GOT3 (cell line): ENCODE measurements around the gene SLC12A7.

ENCODE experiments used
- DNase-seq: peaks from one replicate; lab custom pipeline; 2025; ENCODE audit warnings: mixed read lengths; lab: John Stamatoyannopoulos, UW

SLC12A7 gene

DNA sequence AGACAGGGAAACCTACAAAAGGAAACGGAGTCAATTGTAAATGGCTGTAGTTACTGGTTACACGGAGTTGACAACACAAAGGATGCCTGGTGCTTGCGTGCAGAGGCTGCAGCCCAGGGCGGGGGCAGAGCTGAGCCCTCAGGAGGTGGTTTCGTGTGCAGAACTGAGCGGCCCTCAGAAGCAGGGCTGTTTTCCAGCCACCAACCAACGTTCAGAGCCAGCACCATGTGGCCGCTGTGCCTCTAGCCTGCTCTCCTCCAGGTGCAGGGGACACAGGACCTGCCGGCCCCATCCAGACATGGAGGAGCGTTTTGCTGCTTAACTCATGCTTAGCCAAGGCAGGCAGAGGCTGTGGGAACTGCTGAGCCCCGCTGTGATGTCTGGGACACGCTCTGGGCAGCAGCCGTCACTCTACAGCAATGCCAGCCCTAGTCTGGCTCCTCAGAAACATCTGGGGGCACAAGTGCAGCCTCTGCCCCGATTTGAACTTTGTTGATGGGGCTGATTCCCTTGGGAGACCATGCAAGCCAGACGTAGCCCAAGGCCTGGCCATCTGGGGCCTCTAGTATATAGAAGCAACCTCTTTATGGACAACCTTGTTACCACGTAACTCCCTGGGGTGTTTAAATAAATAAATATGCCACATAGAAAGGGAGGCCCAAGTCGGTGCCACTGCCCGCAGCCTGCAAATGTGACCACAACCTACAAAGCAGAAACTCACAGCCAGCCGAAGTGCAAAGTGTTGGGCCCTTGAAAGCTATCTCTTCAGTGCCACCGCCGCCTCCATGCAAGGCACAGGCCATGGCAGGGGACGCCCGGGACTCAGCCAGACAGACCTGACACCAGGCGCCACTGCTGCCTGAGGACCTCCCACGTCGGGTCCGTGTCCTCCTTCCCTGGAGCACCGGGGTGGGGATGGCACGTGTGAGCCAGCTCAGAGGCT lies 61.2 kb downstream of the SLC12A7 start:
- DNase-seq = no peak

DNA sequence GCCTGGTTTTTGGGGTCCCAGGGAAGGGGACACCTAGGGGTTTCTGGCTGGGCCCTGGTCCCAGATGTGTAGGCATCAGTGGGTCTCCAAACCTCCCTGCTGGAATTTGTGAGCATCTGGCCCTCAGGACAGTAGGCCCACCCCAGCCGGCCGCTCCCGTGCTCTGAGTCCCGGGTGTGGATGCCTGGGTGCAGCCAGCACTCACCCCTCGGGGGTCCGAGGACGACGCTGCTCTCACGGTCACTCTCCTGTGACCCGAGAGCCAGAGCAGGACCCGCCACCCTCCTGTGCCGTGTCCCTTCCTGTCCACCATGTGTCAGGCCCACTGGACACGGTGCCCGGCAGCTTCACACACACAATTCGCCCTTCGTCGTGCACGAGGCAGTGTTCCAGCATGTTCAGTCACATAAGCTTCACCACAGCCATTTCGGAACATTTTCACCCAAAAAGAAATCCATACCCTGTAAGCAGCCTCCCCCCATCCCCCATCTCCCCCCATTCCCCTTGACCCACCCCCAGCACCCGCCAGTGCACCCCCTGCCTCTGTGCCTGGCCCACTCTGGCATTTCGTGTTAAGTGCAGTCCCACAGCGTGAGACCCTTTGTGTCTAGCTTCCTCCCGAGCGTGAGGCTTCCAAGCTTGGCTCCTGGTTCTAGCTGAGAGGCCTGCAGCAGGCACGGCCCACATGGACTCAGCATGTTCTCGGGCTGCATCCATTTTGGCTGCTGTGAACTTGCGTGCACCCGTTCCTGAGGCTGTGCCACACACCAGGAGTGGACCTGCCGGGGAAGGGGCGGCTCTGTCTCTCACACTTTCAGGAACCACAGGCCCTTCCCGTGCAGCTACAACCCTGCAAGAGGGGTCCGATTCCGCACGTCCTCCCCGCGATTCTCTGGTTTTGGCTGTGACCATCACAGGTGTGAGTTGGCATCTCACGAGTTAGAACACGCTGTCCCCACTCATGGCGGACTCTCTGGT lies 62.7 kb downstream of the SLC12A7 start:
- no peak for DNase-seq

DNA sequence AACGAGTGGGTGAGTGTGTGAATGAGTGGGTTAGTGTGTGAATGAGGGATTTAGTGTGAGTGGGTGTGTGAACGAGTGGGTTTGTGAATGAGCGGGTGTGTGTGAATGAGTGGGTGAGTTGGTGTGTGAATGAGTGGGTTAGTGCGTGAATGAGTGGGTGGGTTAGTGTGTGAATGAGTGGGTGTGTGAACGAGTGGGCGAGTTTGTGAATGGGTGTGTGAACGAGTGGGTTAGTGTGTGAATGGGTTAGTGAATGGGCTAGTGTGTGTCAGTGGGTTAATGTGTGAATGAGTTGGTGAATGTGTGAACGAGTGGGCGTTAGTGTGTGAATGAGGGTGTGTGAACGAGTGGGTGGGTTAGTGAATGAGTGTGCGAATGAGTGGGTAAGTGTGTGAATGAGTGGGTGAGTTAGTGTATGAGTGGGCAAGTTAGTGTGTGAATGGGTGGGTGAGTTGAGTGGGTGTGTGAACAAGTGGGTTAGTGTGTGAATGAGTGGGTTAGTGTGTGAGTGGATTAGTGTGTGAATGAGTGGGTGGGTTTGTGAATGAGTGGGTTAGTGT lies 63.6 kb downstream of the SLC12A7 start:
- DNase-seq = no peak

DNA sequence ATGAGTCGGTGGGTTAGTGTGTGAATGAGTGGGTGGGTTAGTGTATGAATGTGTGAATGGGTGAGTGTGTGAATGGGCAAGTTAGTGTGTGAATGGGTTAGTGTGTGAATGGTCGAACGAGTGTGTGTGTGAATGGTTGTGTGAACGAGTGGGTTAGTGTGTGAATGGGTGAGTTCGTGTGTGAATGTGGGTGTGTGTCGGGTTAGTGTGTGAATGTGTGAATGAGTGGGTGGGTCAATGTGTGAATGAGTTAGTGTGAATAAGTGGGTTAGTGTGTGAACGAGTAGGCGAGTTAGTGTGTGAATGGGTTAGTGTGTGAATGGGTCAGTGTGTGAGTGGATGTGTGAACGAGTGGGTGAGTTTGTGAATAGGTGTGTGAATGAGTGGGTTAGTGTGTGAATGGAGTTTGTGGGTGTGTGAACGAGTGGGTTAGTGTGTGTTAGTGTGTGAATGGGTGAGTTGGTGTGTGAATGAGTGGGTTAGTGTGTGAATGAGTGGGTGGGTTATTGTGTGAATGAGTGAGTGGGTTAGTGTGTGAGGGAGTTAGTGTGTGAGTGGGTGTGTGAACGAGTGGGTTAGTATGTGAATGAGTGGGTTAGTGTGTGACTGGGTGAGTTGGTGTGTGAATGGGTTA lies 64.4 kb downstream of the SLC12A7 start:
- no peak for DNase-seq

DNA sequence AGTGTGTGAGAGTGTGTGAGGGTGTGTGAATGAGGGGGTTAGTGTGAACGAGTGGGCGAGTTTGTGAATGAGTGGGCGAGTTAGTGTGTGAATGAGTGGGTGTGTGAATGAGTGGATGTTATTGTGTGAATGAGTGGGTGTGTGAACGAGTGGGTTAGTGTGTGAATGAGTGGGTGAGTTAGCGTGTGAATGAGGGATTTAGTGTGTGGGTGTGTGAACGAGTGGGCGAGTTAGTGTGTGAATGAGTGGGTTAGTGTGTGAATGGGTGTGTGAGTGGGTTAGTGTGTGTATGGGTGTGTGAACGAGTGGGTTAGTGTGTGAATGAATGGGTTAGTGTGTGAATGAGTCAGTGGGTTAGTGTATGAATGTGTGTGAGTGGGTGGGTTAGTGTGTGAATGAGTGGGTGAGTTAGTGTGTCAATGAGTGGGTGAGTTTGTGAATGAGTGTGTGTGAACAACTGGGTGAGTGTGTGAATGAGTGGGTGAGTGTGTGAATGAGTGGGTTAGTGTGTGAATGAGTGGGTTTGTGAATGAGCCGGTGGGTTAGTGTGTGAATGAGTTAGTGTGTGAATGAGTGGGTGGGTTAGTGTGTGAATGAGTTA lies 65.8 kb downstream of the SLC12A7 start:
- no peak for DNase-seq

DNA sequence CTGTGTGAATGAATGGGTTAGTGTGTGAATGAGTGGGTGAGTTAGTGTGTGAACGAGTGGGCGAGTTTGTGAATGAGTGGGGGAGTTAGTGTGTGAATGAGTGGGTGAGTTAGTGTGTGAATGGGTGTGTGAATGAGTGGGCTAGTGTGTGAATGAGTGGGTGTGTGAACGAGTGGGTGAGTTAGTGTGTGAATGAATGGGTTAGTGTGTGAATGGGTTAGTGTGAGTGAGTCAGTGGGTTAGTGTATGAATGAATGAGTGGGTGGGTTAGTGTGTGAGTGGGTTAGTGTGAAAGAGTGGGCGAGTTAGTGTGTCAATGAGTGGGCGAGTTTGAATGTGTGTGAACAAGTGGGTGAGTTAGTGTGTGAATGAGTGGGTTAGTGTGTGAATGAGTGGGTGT lies 67.7 kb downstream of the SLC12A7 start:
- no peak for DNase-seq

DNA sequence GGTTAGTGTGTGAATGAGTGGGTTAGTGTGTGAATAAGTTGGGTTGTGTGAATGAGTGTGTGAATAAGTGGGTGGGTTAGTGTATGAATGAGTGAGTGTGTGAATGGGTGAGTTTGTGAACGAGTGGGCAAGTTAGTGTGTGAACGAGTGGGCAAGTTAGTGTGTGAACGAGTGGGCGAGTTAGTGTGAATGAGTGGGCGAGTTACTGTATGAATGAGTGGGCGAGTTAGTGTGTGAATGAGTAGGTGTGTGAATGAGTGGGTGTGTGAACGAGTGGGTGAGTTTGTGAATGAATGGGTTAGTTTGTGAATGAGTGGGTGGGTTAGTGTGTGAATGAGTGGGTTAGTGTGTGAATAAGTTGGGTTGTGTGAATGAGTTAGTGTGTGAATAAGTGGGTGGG lies 68.5 kb downstream of the SLC12A7 start:
- no peak for DNase-seq

DNA sequence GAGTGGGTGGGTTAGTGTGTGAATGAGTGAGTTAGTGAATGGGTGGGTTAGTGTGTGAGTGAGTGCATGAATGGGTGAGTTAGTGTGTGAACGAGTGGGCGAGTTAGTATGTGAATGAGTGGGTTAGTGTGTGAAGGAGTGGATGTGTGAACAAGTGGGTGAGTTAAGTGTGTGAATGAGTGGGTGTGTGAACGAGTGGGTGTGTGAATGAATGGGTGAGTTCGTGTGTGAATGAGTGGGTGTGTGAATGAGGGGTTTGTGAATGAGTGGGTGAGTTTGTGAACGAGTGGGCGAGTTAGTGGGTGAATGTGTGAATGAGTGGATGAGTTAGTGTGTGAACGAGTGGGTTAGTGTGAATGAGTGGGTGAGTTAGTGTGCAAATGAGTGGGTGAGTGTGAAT lies 69.2 kb downstream of the SLC12A7 start:
- DNase-seq = no peak

DNA sequence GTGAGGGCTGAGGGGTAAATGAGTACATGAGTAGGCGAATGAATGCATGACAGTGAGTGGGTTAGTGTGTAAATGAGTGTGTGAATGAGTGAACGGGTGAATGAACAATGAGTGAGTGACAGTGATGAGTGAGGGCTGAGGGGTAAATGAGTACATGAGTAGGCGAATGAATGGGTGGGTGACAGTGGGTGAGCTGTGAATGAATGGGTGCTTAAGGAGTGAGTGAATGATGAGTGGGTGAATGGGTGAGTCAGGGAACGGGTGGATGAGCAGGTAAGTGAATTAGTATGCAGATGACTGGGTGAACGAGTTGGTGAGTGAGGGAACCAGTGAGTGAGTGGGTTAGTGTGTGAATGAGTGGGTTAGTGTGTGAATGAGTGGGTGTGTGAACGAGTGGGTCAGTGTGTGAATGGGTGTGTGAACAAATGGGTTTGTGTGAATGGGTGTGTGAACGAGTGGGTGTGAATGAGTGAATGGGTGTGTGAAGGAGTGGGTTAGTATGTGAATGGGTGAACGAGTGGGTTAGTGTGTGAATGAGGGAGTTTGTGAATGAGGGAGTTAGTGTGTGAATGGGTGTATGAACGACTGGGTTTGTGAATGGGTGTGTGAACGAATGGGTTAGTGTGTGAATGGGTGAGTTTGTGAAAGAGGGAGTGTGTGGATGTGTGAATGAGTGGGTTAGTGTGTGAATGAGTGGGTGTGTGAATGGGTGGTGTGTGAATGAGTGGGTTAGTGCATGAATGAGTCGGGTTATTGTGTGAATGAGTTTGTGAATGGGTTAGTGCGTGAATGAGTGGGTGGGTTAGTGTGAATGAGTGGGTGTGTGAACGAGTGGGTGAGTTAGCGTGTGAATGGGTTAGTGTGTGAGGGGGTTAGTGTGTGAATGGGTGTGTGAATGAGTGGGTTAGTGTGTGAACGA lies 70.4 kb downstream of the SLC12A7 start:
- DNase-seq = no peak

DNA sequence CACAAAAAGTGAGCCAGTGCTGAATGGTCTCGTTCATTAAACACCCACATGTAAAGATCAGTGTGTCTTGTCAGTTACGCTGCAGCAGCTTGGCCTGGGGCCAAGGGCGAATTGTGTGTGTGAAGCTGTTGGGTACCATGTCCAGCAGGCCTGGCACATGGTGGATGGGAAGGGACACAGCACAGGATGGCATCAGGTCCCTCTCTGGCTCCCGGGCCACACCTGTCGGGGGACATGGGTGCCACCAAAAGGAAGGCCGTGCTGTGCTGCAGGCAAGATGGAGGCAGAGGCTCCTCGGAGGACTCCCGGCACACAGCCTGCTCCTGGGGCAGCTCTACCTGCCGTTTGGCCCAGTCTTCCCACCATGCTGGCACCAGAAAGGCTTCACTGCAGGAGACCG lies 71.3 kb downstream of the SLC12A7 start:
- DNase-seq = no peak

DNA sequence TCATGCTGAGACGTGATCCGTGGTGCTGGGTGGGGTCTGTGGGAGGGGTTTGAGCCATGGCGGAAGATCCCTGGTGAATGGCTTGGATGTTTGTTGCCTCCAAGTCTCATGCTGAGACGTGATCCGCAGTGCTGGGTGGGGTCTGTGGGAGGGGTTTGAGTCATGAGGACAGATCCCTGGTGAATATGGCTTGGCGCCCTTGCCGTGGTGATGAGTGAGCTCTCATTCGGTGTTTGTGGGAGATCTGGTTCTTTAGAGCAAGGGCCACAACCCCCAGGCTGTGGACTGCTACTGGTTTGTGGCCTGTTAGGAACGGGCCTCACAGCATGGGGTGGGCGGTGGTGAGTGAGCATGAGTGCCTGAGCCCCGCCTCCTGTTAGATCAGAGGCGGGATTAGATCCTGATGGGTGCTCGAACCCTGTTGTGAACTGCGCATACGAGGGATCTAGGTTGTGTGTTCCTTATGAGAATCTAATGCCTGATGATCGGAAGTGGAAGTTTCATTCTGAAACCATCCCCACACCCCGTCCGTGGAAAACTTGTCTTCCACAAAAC lies 72.1 kb downstream of the SLC12A7 start:
- no peak for DNase-seq

DNA sequence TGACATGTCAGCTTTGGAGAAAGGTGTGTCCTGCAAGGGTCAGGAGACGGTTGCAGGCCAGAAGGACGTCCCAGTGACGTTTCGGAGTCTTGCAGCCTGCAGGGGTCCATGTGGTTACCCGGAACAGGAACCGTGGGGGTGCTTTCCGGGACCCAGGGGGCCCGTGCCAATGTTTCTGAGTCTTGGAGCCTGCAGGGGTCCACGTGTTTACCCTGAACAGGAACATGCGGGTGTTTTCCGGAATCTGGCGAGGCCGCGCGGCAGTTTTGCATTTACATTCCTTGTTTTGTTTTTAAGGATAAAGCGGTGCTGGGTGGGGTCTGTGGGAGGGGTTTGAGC lies 72.7 kb downstream of the SLC12A7 start:
- no peak for DNase-seq

DNA sequence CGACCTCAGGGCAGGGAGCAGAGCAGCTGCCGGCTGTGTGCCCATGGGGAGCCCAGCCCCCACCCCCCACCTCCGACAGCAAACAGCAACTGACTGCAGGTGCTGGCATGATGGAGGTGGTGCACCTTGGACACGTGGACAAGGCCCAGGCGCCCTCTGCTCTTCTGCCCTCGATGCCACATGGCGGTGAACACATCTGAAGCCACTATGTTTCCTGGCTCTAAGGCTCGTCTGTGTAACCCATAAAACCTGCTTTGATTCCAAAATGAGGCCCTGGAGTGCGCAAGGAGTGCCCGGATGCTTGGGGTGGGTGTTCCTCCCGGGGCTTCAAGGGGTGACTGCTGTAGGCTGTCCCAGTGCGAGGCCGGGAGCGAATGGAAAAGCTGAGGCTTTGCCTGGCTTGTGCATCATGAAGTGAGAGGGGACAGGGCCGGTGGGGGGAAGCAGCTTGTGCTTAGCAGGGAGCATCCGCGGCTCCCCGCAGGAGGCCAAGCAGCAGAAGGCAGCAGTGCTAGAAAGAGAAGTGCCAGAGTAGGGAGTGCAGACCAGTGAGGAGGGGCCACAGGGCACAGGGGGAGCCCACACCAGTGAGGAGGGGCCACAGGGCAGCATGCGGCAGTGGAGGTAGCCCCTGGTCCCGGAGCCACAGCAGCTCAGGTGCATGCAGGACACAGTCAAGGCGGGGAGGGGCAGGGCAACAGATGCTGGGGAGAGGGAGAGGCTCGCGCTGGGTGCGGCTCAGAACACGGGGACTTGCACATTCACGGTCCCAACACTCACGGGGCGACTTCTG lies 73.2 kb downstream of the SLC12A7 start:
- DNase-seq = no peak

DNA sequence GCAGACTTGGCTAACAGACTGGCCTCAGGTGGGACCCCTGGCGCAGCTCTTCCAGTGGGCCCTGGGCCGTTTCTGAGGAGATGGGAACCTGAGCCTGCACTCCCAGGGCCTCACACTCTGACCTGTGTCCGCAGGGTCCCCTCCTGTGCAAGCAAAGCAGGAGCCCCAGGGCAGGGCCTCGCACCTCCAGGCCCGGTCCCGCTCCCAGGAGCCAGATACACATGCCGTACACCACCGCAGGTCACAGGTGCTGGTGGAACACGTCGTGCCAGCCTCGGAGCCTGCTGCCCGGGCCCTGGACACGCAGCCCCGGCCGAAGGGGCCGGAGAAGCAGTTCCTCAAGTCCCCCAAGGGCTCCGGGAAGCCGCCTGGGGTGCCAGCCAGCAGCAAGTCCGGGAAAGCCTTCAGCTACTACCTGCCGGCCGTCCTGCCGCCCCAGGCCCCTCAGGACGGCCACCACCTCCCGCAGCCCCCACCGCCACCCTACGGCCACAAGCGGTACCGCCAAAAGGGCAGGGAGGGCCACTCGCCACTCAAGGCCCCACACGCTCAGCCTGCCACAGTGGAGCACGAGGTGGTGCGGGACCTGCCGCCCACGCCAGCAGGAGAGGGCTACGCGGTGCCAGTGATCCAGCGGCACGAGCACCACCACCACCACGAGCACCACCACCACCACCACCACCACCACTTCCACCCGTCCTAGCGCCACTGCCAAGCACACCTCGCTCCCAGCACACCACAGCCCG lies 74.0 kb downstream of the SLC12A7 start:
- DNase-seq = no peak

DNA sequence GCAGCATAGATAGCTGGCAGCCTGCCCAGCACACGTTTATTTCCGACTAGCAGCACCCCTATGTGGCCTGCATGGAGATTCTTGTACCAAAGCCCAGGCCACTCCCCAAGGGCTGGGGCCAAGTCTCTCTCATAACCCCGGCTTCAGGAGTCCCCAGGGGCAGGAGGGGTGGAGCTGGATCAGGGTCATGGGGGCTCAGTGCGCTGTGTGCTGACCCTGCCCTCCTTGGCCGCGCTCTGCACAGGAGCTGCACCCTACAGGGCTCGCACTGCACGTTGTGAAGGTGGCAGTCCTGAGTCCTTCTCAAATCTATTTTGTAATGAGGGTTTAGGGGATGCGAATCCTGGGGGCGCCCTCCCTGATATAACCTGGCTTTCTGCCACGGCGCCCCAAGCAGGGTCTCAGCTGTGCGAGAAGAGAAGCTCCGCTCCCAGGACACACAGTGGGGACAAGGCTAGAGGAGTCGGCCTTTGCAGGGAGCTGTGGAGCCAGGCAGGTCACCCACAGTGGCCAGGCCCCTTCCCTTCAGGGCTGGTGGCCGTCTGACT lies 74.7 kb downstream of the SLC12A7 start:
- no peak for DNase-seq

DNA sequence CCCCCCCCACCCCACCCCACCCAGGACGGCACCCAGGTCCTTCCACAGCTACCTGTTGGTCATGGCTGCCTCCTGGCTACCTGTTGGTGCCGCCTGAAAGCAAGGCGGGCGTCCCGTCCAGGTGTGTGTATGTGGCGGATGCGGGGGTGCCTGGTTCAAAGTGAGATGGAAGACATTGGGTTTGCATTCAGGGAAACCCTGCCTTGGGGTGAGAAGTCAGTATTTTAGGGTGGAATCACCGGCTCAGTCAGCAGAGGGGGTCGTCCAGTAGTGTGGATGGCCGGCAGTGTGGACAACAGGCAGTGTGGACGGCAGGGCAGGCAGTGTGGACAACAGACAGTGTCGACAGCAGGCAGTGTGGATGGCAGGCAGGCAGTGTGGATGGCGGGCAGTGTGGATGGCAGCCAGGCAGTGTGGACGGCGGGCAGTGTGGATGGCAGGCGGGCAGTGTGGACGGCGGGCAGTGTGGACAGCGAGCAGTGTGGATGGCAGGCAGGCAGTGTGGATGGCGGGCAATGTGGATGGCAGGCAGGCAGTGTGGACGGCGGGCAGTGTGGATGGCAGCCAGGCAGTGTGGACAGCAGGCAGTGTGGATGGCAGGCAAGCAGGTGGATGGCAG lies 75.2 kb downstream of the SLC12A7 start:
- DNase-seq = no peak

DNA sequence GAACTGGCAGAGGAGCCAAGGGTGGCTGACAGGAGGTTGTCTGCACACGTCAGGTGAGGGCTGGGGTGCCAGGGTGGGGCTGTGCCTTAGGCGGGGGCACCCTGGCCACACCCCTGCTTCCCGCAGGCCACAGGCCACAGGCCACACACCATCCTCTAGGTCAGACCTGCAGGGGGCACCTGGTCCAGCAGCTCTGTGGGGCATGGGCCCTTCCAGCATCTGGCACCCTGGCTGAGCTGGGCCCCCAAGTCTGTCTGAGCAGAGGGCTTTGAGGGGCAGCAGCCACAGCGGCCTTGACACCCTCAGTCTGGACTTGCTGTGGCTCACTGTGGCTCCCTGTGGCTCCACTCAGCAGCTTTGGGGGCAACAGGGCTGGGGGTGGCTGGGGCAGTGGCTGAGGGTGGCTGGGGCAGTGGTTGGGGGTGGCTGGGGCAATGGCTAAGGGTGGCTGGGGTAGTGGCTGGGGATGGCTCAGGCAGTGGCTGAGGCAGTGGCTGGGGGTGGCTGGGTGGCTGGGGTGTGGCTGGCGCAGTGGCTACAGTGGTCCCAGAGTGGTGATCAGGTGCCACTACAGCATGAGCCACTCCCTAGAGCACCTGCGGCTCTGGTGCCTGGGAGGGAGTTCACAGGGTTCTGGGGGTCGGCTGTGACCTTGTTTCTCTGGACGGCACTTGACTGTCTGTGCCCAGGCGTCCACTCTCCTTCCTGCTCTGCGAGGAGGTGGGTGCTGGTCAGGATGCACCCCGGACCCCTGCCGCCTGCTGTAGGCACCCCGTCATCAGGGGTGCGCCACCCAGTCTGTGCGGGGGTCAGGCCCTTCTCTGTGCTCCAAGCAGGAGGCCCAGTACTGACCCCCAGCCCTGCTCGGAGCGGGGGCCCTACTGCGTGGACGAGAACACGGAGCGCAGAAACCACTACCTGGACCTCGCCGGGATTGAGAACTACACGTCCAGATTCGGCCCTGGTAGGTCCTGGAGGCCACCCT lies 76.2 kb downstream of the SLC12A7 start:
- DNase-seq = no peak
